MCF 10A (cell line): ENCODE results near the gene ZBTB25. TPM values are rescaled to one million over a fixed set of nuclear protein-coding genes. Genes with fewer than 3 reads are reported as not detected.

Experiments used
- BruUV-seq: library from RNA; stranded (reverse); fragments of 400-500 nt; replicated peaks from 2 replicates; lab custom pipeline; 2021; lab: Mats Ljungman, UMichigan
- CTCF ChIA-PET: fragments of 300-600 bp; sonication (Branson Sonifier 250); formaldehyde crosslinking; extraction: SDS; loops from one replicate; lab custom pipeline; 2021; ENCODE audit warnings: antibody characterized with exemption, inconsistent platforms; lab: Yijun Ruan, JAX
- POLR2A ChIA-PET: fragments of 300-600, 350-650 bp; sonication (Branson Sonifier 250); formaldehyde crosslinking; extraction: SDS; loops from one replicate; lab custom pipeline; 2020; ENCODE audit warnings: antibody characterized with exemption, inconsistent platforms; lab: Yijun Ruan, JAX
- DNase-seq: peaks from one replicate; pipeline ENCODE4 v3.0.0-alpha.2; 2018; ENCODE audit not compliant: unreplicated experiment
- H3K27ac Mint-ChIP-seq: one replicate; pipeline ENCODE4 v1.8.0; 2022; ENCODE audit warnings: mild to moderate bottlenecking, low read depth, mixed read lengths; ENCODE audit not compliant: unreplicated experiment
- H3K27me3 Mint-ChIP-seq: one replicate; pipeline ENCODE4 v1.8.0; 2022; ENCODE audit warnings: mixed read lengths; ENCODE audit not compliant: insufficient read depth, unreplicated experiment
- H3K36me3 Mint-ChIP-seq: one replicate; pipeline ENCODE4 v1.8.0; 2022; ENCODE audit warnings: mild to moderate bottlenecking, moderate library complexity, mixed read lengths; ENCODE audit not compliant: insufficient read depth, unreplicated experiment
- H3K4me1 Mint-ChIP-seq: one replicate; pipeline ENCODE4 v1.8.0; 2022; ENCODE audit warnings: mixed read lengths; ENCODE audit not compliant: insufficient read depth, unreplicated experiment
- H3K4me3 Mint-ChIP-seq: one replicate; pipeline ENCODE4 v1.8.0; 2022; ENCODE audit warnings: mild to moderate bottlenecking, moderate library complexity, mixed read lengths; ENCODE audit not compliant: unreplicated experiment
- H3K9me3 Mint-ChIP-seq: one replicate; pipeline ENCODE4 v1.8.0; 2022; ENCODE audit warnings: mixed read lengths; ENCODE audit not compliant: unreplicated experiment
- CTCF ChIP-seq: fragments of 200-600 bp; IDR thresholded peaks from one replicate; pipeline ENCODE4 v1.8.0; 2022; ENCODE audit warnings: antibody characterized with exemption, mild to moderate bottlenecking; ENCODE audit not compliant: unreplicated experiment
- intact Hi-C: fragments of 100-400 bp; cut with micrococcal nuclease; formaldehyde crosslinking; loops from 2 replicates; pipeline ENCODE4 v1.14.1; 2022
- total RNA-seq: library from RNA; stranded (reverse); gene quantifications from 2 replicates; pipeline ENCODE4 v1.2.3, GENCODE V29; 2022

Gene ZBTB25
- total RNA-seq, 1 experiment from 2014 or later: 11.7 TPM

GRCh38 chr14:64531567-64531966 lies 27.9 kb upstream of the ZBTB25 start:
- Mint-ChIP-seq H3K9me3 (no peaks in the 10 kb centered on the region), H3K36me3 (peaks cover 7% of the 10 kb centered on the region), H3K4me3 (no peak overlapping the region), H3K4me1 (no peaks in the 10 kb centered on the region), H3K27me3 (no peaks in the 10 kb centered on the region), H3K27ac (no peak overlapping the region)
- intact Hi-C loops: no loop called here
- ChIA-PET CTCF (interaction anchor here (1.3 to 1.4 kb wide), 2 partner anchors 105 to 360 kb away, joined by 3 read pairs; no protein-coding TSS in a partner anchor), POLR2A (interaction anchor here (0.7 to 1.7 kb wide), 4 partner anchors 13 to 105 kb away, joined by 3 to 9 read pairs (median 4); no protein-coding TSS in a partner anchor)
- no TSS peak for BruUV-seq
- DNase-seq: no peak
- TF ChIP-seq CTCF: no peak

- POLR2A ChIA-PET: interaction anchor here (2.5 kb wide), 1 partner anchor 9 kb away, joined by 9 read pairs; no protein-coding TSS in a partner anchor
- TF ChIP-seq CTCF: no peak
- CTCF ChIA-PET: no interaction called here
- no peaks in the 10 kb centered on the region for H3K9me3 Mint-ChIP-seq
- H3K27ac Mint-ChIP-seq: no peak overlapping the region
- intact Hi-C loops: no loop called here
- no TSS peak for BruUV-seq
- peaks cover 23% of the 10 kb centered on the region for H3K36me3 Mint-ChIP-seq
- H3K4me1 Mint-ChIP-seq: no peaks in the 10 kb centered on the region
- H3K27me3 Mint-ChIP-seq: no peaks in the 10 kb centered on the region
- DNase-seq: no peak
- H3K4me3 Mint-ChIP-seq: no peak overlapping the region
These were observed 21.7 kb upstream of the ZBTB25 start for GRCh38 chr14:64525354-64525753.

- intact Hi-C loops: no loop called here
- BruUV-seq: TSS peak; percentile 27
- Mint-ChIP-seq H3K9me3 (no peaks in the 10 kb centered on the region), H3K36me3 (peaks cover 16% of the 10 kb centered on the region), H3K27ac (no peak overlapping the region), H3K4me3 (no peak overlapping the region), H3K4me1 (peaks cover 3% of the 10 kb centered on the region), H3K27me3 (no peaks in the 10 kb centered on the region)
- CTCF ChIA-PET: interaction anchor here (0.7 to 2.2 kb wide), 5 partner anchors 12 to 114 kb away, joined by 3 to 7 read pairs (median 6); partner anchors contain the start of gene HSPA2
- POLR2A ChIA-PET: interaction anchor here (0.6 to 1.1 kb wide), 7 partner anchors 13 to 577 kb away, joined by 3 to 4 read pairs (median 3); no protein-coding TSS in a partner anchor
- no peak for DNase-seq
- TF ChIP-seq CTCF: no peak
These were observed 19.1 kb upstream of the ZBTB25 start for GRCh38 chr14:64522591-64523355.

GRCh38 chr14:64520699-64521098 lies 17.1 kb upstream of the ZBTB25 start:
- Mint-ChIP-seq H3K4me1 (peaks cover 3% of the 10 kb centered on the region), H3K9me3 (no peaks in the 10 kb centered on the region), H3K27ac (peak overlapping the region; percentile 54), H3K4me3 (no peak overlapping the region), H3K36me3 (peaks cover 7% of the 10 kb centered on the region), H3K27me3 (no peaks in the 10 kb centered on the region)
- ChIA-PET CTCF (interaction anchor here (0.6 to 1.9 kb wide), 3 partner anchors 10 to 156 kb away, joined by 4 to 7 read pairs (median 6); no protein-coding TSS in a partner anchor), POLR2A (interaction anchor here (0.5 to 1.7 kb wide), 5 partner anchors 9 to 117 kb away, joined by 3 to 7 read pairs (median 4); no protein-coding TSS in a partner anchor)
- TF ChIP-seq CTCF: no peak
- intact Hi-C loops: no loop called here
- DNase-seq: no peak
- BruUV-seq: no TSS peak
